GM21528 (cell line): ENCODE data around the gene AP2S1.
"Not testable (repeated sequence)": the region's sequence is repeated elsewhere in the genome, so short reads cannot be mapped to it uniquely, and the experiment has no call there.

Experiments
- ATAC-seq: cut with Tn5 transposase; IDR thresholded peaks from one replicate; pipeline ENCODE4 v1.9.1; 2021; ENCODE audit warnings: mild to moderate bottlenecking, moderate library complexity; ENCODE audit not compliant: unreplicated experiment, low FRiP score

AP2S1 gene

GRCh38 chr19:46868025-46868802, 17.6 kb upstream of the AP2S1 start:
- ATAC-seq, result no peak

- no peak for ATAC-seq
These were observed 16.5 kb upstream of the AP2S1 start for GRCh38 chr19:46867170-46867569.

DNA sequence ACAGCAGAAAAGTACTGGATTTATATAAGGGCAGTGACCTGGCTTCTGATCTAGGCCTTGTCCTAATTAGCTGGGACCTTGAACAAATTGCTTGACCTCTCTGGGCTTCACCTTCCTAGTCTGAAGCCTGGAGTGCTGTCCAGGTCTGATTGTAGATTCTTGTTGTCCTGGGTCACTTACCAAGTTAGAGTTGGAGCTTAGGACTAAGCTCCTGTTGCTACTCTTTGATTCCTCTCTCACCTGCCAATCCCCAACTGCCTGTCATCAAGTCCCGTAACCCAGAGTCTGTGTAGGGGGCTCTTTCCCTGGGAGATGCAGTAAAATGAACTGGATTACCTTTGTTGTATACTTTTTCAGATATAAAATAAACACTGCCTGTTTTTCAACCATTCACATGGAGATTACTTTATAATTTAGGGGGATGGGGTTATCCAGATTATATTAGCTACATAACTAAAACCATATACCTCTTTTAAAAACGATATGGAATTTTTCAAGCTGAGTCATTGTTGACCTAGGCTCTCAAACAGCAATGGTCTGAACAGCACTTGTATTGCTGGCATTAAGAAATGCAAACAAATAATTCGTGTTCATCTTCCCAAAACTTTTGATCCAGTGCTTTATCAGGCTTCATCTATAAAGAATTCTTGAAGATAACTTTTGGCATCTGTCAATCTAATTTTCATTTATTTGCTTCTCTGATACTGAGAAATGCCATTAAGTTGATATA, 15.9 kb upstream of the AP2S1 start:
- no peak for ATAC-seq

DNA sequence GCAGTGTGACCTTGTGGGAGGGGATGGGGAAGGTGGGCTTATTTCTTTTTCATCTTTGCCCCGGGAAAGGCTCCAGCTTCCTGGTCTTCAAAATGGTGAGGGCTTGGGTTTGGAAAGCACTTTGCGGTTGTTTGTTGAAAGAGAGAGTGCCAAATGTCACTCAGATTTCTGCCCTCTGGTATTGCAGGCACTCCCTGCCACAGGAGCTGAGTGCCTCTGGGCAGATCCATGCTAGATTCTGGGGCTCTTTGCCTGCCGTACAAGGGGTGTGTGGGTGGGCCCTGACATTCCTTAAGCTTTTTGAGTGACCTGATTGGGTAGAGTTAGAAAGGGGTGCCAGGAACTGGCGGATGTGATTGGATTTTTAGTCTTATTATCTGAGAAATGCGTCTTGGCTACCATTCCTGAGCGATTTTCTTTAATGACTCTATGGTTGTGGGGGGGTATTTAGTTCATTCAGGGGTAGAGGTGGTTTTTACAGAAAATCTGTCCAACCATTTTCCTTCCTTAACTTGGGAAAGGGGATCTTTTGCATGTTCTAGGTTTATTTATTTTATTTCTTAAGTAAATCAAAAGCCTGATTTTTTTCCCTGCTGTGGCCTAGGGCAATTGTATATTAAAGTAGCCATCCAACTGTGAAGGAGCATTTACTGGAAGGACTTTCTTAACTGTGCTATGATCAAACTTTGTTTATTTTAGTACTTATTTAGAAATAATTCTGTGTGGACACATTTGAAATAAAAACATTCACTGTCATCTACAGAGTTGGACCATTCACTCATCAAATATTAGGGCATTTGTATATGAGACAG, 13.4 kb upstream of the AP2S1 start:
- ATAC-seq, result no peak

DNA sequence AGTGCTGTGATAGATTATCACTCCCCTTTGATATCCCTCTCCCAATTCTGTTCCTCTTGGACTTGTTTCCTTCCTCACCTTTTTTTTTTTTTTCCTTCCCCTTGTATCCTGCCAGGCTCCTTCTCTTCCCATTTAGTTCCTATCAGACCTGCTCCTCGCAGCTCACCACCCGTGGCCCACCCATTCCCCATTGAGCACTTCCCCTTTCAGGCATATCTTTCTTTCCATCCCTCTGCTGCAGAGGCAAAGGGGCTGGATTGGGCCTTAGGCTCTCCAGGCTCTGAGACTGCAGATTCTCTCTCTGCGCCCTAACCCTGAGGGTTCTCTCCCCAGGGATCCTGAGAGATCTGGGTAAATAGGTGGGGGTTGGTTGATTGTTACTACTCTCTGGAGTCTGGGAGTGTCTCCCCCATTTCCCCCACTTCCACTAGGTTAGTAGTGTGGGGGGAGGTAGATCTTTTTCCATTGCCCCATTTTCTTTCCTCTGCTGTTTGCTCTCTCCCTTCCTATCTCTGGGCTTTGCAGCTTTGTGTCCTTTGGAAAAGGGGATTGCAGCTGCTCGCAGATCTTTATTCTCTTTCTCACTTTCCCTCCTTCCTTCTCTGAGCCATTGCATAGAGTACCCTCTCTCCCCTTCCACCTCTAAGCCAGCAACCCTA, 12.5 kb upstream of the AP2S1 start:
- ATAC-seq, result no peak

- ATAC-seq, result no peak
These were observed 11.8 kb upstream of the AP2S1 start for GRCh38 chr19:46862503-46862834.

GRCh38 chr19:46861691-46862502, 11.3 kb upstream of the AP2S1 start:
- ATAC-seq, result no peak

DNA sequence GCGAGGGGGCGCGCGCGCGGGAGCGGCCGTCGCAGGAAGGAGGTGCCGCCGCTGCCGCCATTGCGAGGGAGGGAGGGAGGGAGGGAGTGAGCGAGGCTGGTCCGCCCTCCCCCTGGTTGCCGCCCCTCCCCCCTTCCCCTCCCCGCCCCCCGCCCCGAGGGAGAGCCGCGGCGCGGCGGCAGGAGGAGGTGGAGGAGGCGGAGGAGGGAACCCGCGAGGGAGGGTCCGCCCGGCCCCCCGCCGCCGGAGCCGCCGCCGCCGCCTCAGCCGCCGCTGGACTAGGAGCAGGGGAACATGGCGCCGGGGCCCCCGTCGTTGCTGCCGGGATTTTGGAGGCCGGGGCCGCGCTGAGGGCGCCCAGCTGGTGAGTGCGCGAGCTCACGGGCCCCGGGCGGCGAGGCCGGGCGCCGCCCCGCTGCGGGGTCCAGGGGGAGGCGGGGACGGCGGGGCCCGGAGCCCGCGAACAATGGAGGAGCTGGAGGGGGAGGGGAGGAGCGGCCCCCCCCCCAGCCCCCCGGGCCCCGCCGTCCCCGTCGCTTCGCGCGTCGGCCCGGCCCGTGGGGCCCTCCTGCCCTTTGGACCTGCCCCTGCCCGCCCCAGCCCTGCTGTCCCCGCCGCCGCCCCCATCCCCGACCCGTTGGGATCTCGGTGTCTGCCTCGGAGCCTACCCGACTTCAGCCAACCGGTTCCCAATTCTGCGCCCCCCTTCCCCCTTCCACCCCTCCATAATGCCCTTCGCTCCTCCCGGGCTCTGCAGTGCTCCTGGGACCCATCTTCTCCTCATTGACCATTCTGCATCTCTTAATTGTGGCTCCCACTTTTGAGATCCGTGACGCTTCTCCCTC, 10.4 kb upstream of the AP2S1 start, which contains the start of gene ARHGAP35:
Gene ARHGAP35 (plus strand): TSS at position 152 of the 845 bp plus-strand sequence. CDS start 57,679 bp downstream, outside the sequence.
- no peak for ATAC-seq

DNA sequence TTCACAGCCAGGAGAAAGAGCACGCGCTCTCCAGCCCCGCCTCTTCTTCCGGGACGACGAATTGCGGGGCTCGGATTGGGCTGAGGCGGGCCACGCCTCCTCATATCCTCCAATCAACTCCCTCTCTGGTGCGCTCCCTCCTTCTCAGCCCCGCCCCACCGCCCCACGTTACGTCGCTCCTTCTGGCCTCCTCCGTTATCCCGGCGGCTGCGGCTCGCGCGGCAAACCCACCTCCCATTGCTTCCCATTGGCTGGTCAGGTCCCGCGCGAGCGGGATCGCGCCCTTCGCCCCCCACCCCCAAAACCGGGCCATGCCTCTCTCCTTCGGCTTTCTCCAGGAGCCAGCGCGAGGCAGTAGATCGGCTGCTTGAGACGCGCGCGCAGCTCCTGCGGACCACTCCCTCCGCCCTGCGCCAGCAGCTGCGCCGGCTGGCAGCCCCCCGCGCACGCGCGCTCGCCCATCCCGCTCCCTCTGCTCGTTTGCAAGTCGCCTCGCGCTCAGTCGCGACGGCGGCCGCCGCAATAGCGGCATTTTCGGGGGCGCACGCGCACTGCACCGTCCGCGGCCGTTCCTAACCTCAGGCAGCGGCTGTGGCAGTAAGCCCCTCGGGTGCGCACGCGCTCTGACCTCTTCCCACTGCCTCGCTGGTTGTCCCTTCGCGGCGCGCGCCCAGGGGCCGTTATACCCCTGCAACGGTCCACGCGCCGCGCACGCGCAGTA, 9.6 kb upstream of the AP2S1 start:
- peak; percentile 55 for ATAC-seq

DNA sequence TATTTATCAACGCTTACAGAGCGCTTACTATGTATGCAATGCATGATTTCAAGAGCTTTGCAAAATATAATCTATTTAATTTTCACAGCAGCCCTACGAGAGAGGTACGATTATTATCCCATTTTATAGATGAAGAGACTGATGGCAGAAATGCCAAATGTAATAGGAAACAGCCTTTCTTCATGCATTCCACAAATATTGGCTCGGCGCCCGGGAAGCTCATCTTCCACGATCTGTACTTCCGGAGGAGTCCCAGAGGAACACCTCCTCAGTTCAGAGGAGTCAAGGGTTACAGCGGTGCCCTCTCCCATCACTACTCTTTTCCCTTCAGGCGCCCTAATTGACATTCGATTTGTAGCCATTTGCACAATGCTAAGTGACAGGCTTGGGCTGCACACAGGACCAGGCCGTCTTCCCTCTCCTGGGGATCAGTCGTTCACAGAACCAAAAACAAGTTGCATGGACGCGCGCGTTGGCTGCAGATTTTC, 9.0 kb upstream of the AP2S1 start:
- ATAC-seq, result peak; percentile 10

- peak; percentile 36 for ATAC-seq
These were observed 5.7 kb upstream of the AP2S1 start for GRCh38 chr19:46856062-46857022.

GRCh38 chr19:46854698-46855097, 4.1 kb upstream of the AP2S1 start:
- not testable (repeated sequence) for ATAC-seq

DNA sequence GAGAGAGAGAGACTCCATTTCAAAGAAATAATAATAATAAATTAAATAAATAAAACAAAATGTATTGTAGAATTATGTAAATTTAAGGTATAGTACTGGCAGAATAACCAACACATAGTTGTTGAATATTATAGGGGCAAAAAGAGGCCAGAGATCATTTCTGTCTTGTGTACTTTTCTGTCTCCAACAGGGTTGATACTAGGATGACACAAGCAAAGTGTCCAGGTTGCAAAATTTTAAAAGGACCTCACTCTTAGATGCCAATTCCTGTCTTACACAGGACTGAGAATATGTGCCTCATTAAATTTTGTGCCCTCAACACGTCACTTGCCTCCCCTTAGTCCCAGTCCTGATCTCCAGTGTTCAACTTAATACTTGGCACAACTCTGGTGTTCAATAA, 2.2 kb upstream of the AP2S1 start:
- no peak for ATAC-seq

GRCh38 chr19:46849610-46850009, 1.0 kb downstream of the AP2S1 start:
- ATAC-seq, result no peak

DNA sequence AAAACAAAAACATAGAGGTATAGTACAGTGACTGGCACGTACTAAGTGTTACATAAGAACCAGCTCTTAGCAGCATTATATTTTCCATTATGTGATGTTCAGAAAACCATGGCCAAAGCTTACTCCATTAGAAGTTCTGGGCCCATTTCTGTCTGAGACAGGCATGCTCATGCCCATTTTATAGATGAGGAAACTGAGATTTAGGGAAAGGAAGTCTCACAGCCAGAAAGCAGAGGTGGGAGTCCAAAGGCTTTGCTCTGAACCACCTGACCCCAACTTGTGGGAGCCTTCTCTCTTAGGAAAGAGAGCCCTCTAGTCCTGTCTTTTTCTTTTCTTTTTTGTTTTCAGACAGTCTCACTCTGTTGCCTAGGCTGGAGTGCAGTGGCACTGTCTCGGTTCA, 2.3 kb downstream of the AP2S1 start:
- no peak for ATAC-seq

GRCh38 chr19:46847528-46847927, 3.1 kb downstream of the AP2S1 start:
- no peak for ATAC-seq

DNA sequence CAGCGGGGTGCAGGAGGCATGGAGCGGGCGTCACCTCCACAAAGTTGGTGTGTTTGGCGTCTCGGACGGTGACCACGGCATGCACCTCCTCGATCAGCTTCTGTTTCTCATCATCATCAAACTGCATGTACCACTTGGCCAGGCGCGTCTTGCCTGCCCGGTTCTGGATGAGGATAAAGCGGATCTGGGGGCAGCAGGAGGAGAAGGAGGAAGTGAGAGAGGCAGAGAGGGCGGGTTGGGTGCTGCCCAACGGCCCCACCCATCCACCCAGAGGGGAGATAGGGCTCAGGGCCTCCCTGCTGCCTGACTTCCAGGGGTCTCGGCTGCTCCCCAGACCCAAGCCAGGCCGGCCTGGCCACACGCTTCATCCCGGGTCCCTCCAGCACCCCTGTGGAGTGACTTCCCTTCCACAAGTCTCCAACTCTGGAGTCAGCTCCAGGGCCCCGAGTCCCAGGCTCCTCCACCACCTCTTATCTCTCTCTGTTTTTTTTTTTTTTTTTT, 4.6 kb downstream of the AP2S1 start:
- ATAC-seq, result no peak
